Right lobe of liver (tissue), 6 donors: ENCODE data around the gene STPG4. TPM values are rescaled to one million over a fixed set of nuclear protein-coding genes. Genes with fewer than 3 reads are reported as not detected.

Experiments
- ATAC-seq, 4 donors: fragments of 200-7000 bp; cut with Tn5 transposase; one replicate each; pipeline ENCODE4 v1.9.1; 2020; ENCODE audit warnings: mild to moderate bottlenecking in 4 of 4, moderate library complexity in 4 of 4
- DNase-seq, 3 donors: peaks; one replicate each; pipeline ENCODE4 v3.0.0-alpha.2; 2020
- H3K27ac ChIP-seq, 3 donors: fragments of 200-600 bp; one replicate each; pipeline ENCODE4 v1.8.0; 2022
- H3K27me3 ChIP-seq, 2 donors: fragments of 200-600 bp; one replicate each; pipeline ENCODE4 v1.8.0; 2022
- H3K36me3 ChIP-seq, 4 donors: fragments of 200-600 bp; sonication (generic) in 1 of 4; one replicate each; pipeline versions ENCODE4 v1.5.1 to v1.8.0; 2017 to 2022; ENCODE audit warnings: control low read depth in 1 of 4
- H3K4me1 ChIP-seq, 4 donors: fragments of 200-600 bp; sonication (generic) in 1 of 4; one replicate each; pipeline versions ENCODE4 v1.5.1 to v1.8.0; 2017 to 2022; ENCODE audit warnings: control low read depth in 1 of 4
- H3K4me3 ChIP-seq, 3 donors: fragments of 200-600 bp; one replicate each; pipeline ENCODE4 v1.8.0; 2022
- H3K9me3 ChIP-seq, 4 donors: fragments of 200-600 bp; sonication (generic) in 1 of 4; one replicate each; pipeline versions ENCODE4 v1.5.1 to v1.8.0; 2017 to 2022; ENCODE audit warnings: control low read depth in 1 of 4
- CTCF ChIP-seq, 4 donors: fragments of 200-600 bp in 3 of 4; fragments of 450-650 bp in 1 of 4; IDR thresholded peaks; one replicate each; pipeline versions ENCODE4 v1.5.1 to v1.8.0; 2016 to 2022; ENCODE audit warnings: antibody characterized with exemption in 4 of 4, mild to moderate bottlenecking in 2 of 4
- POLR2A ChIP-seq: fragments of 450-650 bp; IDR thresholded peaks from one replicate; pipeline ENCODE4 v1.6.1; 2017; ENCODE audit warnings: antibody characterized with exemption, mild to moderate bottlenecking
- WGBS: methylation state at CpG from one replicate; pipeline ENCODE4 v1.1.6; 2018; ENCODE audit warnings: low coverage, low lambda C conversion rate; ENCODE audit not compliant: insufficient coverage; ENCODE audit errors: missing lambda C conversion rate; 5-methylcytosine and 5-hydroxymethylcytosine counted together
- intact Hi-C, 2 donors: fragments of 100-400 bp; cut with DNase I; formaldehyde crosslinking; loops; one replicate each; pipeline versions ENCODE4 v1.11.2 to v1.14.1; 2022
- total RNA-seq, 6 experiments: library from RNA; depleted of rRNA in 2 of 6; stranded (reverse); fragments of >200 nt in 2 of 6; fragmentation: NEBNext Ultra II Directional in 3 of 6; extraction: Animal tissue kit (Norgen Biotek cat#: 25700) in 3 of 6; gene quantifications; one replicate each; pipeline versions ENCODE4 v1.1.0 to v1.2.4, GENCODE V29; 2016 to 2023
- donor health status: DM: no; HTN: yes; CAD: no.
- donor health status: DM: no; HTN: no; CAD: no.
- donor health status: DM: no; HTN: no; CAD: no.
- donor health status: DM: no; HTN: yes; CAD: no.
- donor health status: DM: no; HTN: yes; CAD: no.

The STPG4 gene
- total RNA-seq, 6 experiments from 2014 or later: not detected

- 90% methylated on average over 2 of the region's 9 CpGs for WGBS
- no peaks in the 10 kb centered on the region for H3K36me3 ChIP-seq
- H3K4me3 ChIP-seq: no peak overlapping the region
- DNase-seq (no peak), ATAC-seq (no peak)
- H3K27me3 ChIP-seq: no peaks in the 10 kb centered on the region
- H3K27ac ChIP-seq: peak overlapping the region in 1 of 3 donors; percentile 13
- TF ChIP-seq POLR2A: no peak
- TF ChIP-seq CTCF (IDR thresholded peaks at IDR 0.05): no peak
- intact Hi-C loops: no loop called here
- peaks cover 4 to 49% (median 22%) of the 10 kb centered on the region in 4 donors for H3K4me1 ChIP-seq
- no peaks in the 10 kb centered on the region for H3K9me3 ChIP-seq
Observed at GRCh38 chr2:47038656-47039488, 116.2 kb downstream of the STPG4 start.

- H3K9me3 ChIP-seq: no peaks in the 10 kb centered on the region
- no peak for TF ChIP-seq CTCF (IDR thresholded peaks at IDR 0.05)
- TF ChIP-seq POLR2A: no peak
- no peaks in the 10 kb centered on the region for H3K27me3 ChIP-seq
- intact Hi-C loops: no loop called here
- H3K27ac ChIP-seq: no peak overlapping the region
- no peak overlapping the region for H3K4me3 ChIP-seq
- WGBS: 76% methylated on average over 7 of the region's 9 CpGs
- no peak for DNase-seq
- no peaks in the 10 kb centered on the region for H3K36me3 ChIP-seq
- peaks cover 4 to 61% (median 33%) of the 10 kb centered on the region in 4 donors for H3K4me1 ChIP-seq
- ATAC-seq: no peak
Observed at GRCh38 chr2:47037678-47038077, 117.4 kb downstream of the STPG4 start.

Other genes starting within 250 kb of the STPG4 start
- gene MCFD2, start 239.5 kb downstream of the STPG4 start, total RNA-seq: 100 to 1,000 TPM in 3 of 6 experiments, 10 to 100 TPM in 3; 85.0 to 147 (median 99.2) TPM
- 10 to 100 TPM in 2 of 6 experiments, 1 to 10 TPM in 4; 7.6 to 15.5 (median 9.8) TPM for gene TTC7A, start 214.1 kb downstream of the STPG4 start, total RNA-seq
- gene CALM2, start 21.2 kb upstream of the STPG4 start, total RNA-seq: 100 to 1,000 TPM; 130 to 301 (median 227) TPM
- 1 to 10 TPM in 5 of 6 experiments, under 1 TPM in 1; 0.55 to 2.4 (median 1.6) TPM for gene EPCAM, start 214.0 kb upstream of the STPG4 start, total RNA-seq
- gene MSH2, start 247.8 kb upstream of the STPG4 start, total RNA-seq: 1 to 10 TPM; 3.2 to 7.0 (median 5.2) TPM